DND-41 (cell line): ENCODE data around the gene CLDN9.

Experiments
- ATAC-seq: fragments of 200-7000 bp; cut with Tn5 transposase; 3 replicates; pipeline ENCODE4 v1.9.1; 2021; ENCODE audit warnings: low read depth; ENCODE audit not compliant: insufficient read depth
- DNase-seq: peaks from one replicate; pipeline ENCODE4 v3.0.0-alpha.2; 2020
- H2AFZ ChIP-seq: 2 replicates; pipeline ENCODE4 v1.6.0; 2012; ENCODE audit warnings: low read depth, low read length
- H3K27ac ChIP-seq: 2 replicates; pipeline ENCODE4 v1.5.1; 2012; ENCODE audit warnings: low read length, inconsistent platforms
- H3K27me3 ChIP-seq: fragments of 200-600 bp; sonication (generic); 2 replicates; pipeline ENCODE4 v1.6.0; 2012; ENCODE audit warnings: low read length, mild to moderate bottlenecking, inconsistent platforms; ENCODE audit not compliant: insufficient read depth, poor library complexity
- H3K36me3 ChIP-seq: 2 replicates; pipeline ENCODE4 v1.5.1; 2012; ENCODE audit warnings: low read length, inconsistent platforms; ENCODE audit not compliant: insufficient read depth
- H3K4me1 ChIP-seq: 2 replicates; pipeline ENCODE4 v1.5.1; 2012; ENCODE audit warnings: mild to moderate bottlenecking, low read length; ENCODE audit not compliant: insufficient read depth
- H3K4me2 ChIP-seq: 2 replicates; pipeline ENCODE4 v1.6.0; 2012; ENCODE audit warnings: mild to moderate bottlenecking, moderate library complexity, low read length, inconsistent platforms; ENCODE audit not compliant: insufficient read depth
- H3K4me3 ChIP-seq, 2 experiments: fragments of 200-600 bp in 1 of 2; shearing (Covaris generic) in 1 of 2; 2 replicates each; pipeline ENCODE4 v1.5.1; 2012 to 2016; ENCODE audit warnings: inconsistent platforms in 2 of 2, low read length in 2 of 2, mild to moderate bottlenecking in 2 of 2, low read depth in 1 of 2, moderate library complexity in 1 of 2
- H3K79me2 ChIP-seq: 2 replicates; pipeline ENCODE4 v1.6.0; 2012; ENCODE audit warnings: low read length, inconsistent platforms; ENCODE audit not compliant: insufficient read depth
- H3K9ac ChIP-seq: 2 replicates; pipeline ENCODE4 v1.6.0; 2012; ENCODE audit warnings: low read depth, mild to moderate bottlenecking, inconsistent platforms, low read length, moderate library complexity
- H3K9me3 ChIP-seq: 2 replicates; pipeline ENCODE4 v1.5.1; 2012; ENCODE audit warnings: low read length, moderate library complexity, mild to moderate bottlenecking, inconsistent platforms; ENCODE audit not compliant: insufficient read depth, severe bottlenecking
- H4K20me1 ChIP-seq: 2 replicates; pipeline ENCODE4 v1.6.0; 2012; ENCODE audit warnings: low read length; ENCODE audit not compliant: insufficient read depth
- EZH2 ChIP-seq: IDR thresholded peaks from 3 replicates; pipeline ENCODE4 v1.6.1; 2012; ENCODE audit warnings: borderline replicate concordance, low read depth, mild to moderate bottlenecking, moderate library complexity, low read length, inconsistent platforms; ENCODE audit not compliant: severe bottlenecking
- TF ChIP-seq, protein P1 (sequence below): IDR thresholded peaks from 2 replicates; pipeline ENCODE4 v1.5.1; 2012; ENCODE audit warnings: borderline replicate concordance, low read length, moderate library complexity, mild to moderate bottlenecking; ENCODE audit not compliant: poor library complexity, severe bottlenecking; ENCODE audit errors: extremely low read depth

Gene CLDN9

DNA sequence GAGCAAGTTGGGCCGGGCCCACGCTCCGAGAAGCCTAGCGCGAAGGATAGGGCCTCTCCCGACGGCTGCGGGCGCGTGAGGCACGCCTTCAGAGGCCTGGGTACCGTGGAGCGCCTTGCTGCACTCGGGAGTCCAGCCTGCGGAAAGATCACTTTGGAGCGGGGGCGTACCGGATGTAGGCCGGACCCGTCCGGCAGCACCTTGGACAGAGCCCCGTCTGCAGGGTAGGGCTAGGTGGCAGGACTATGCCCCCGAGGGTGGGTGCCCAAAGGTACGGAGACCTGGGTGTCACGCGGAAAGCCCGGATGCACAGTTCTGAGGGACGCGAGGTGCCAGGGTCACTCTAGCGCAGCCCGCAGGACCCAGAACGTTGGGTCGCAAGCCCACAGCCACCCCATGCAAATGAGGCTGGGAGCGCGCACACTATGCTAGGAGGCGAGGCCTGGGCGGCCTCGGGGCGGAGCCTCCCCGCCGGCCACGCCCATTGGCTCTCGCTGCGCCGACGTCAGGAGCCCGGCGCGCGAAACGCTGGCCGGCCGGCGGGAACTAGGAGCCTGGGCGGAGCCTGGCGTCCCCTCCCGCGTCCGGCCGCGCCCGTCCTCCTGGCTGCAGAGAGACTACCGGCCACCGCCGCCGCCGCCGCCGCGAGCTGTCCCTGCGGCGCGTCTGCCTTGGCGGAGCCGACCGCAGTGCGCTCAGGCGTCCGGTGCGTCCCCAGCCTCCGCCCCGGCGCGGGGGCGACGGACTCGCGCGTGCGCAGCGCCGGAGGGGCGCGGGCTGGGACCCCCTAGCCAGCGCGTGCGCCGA lies 43.8 kb upstream of the CLDN9 start, which contains the start of gene PAQR4:
Gene PAQR4 (plus strand): TSS at position 611 of the 807 bp plus-strand sequence. CDS start 327 bp downstream, outside the sequence.
- H3K9me3 ChIP-seq, result no peaks in the 10 kb centered on the region
- peaks cover 10% of the 10 kb centered on the region for H3K27me3 ChIP-seq
- no peak for TF ChIP-seq EZH2
- TF ChIP-seq, protein P1, sequence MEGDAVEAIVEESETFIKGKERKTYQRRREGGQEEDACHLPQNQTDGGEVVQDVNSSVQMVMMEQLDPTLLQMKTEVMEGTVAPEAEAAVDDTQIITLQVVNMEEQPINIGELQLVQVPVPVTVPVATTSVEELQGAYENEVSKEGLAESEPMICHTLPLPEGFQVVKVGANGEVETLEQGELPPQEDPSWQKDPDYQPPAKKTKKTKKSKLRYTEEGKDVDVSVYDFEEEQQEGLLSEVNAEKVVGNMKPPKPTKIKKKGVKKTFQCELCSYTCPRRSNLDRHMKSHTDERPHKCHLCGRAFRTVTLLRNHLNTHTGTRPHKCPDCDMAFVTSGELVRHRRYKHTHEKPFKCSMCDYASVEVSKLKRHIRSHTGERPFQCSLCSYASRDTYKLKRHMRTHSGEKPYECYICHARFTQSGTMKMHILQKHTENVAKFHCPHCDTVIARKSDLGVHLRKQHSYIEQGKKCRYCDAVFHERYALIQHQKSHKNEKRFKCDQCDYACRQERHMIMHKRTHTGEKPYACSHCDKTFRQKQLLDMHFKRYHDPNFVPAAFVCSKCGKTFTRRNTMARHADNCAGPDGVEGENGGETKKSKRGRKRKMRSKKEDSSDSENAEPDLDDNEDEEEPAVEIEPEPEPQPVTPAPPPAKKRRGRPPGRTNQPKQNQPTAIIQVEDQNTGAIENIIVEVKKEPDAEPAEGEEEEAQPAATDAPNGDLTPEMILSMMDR, result no peak
- peak; percentile 72 for ATAC-seq
- DNase-seq, result peak; percentile 86
- H3K36me3 ChIP-seq, result peaks cover 36% of the 10 kb centered on the region
- peak within 1 kb of the TSS; percentile 97 for H3K4me2 ChIP-seq
- peaks cover 46% of the 10 kb centered on the region for H3K4me1 ChIP-seq
- peaks cover 40% of the 10 kb centered on the region for H3K79me2 ChIP-seq
- peak within 1 kb of the TSS; percentile 74 for H2AFZ ChIP-seq
- peak within 1 kb of the TSS; percentile 96 for H3K9ac ChIP-seq
- peak within 1 kb of the TSS; percentile 72 to 79 for H3K4me3 ChIP-seq
- peaks cover 37% of the 10 kb centered on the region for H4K20me1 ChIP-seq
- peak within 1 kb of the TSS; percentile 75 for H3K27ac ChIP-seq

- Histone ChIP-seq H3K27ac (peak overlapping the region; percentile 75), H3K36me3 (peaks cover 45% of the 10 kb centered on the region), H3K79me2 (peaks cover 44% of the 10 kb centered on the region), H2AFZ (peak overlapping the region; percentile 74), H3K27me3 (peaks cover under 1% of the 10 kb centered on the region), H3K4me2 (peak overlapping the region; percentile 97), H3K4me1 (peaks cover 45% of the 10 kb centered on the region), H3K9ac (peak overlapping the region; percentile 96), H3K4me3 (peak overlapping the region; percentile 72 to 79), H4K20me1 (peaks cover 46% of the 10 kb centered on the region), H3K9me3 (no peaks in the 10 kb centered on the region)
- TF ChIP-seq, protein P1, result peak; percentile 72
- TF ChIP-seq EZH2, result no peak
- DNase-seq, result peak; percentile 88
- ATAC-seq, result peak; percentile 76
These were observed 42.9 kb upstream of the CLDN9 start for GRCh38 chr16:2969545-2970521.

GRCh38 chr16:2970563-2970962 lies 42.2 kb upstream of the CLDN9 start:
- peaks cover 50% of the 10 kb centered on the region for H3K79me2 ChIP-seq
- H3K4me3 ChIP-seq, result peak overlapping the region; percentile 72 to 79; a peak in 3 of 4 replicates
- H3K36me3 ChIP-seq, result peaks cover 52% of the 10 kb centered on the region
- ATAC-seq (no peak), DNase-seq (no peak)
- H3K4me2 ChIP-seq, result peak overlapping the region; percentile 97
- H3K9me3 ChIP-seq, result no peaks in the 10 kb centered on the region
- TF ChIP-seq, protein P1, result no peak
- no peak for TF ChIP-seq EZH2
- H3K4me1 ChIP-seq, result peaks cover 47% of the 10 kb centered on the region
- no peak overlapping the region for H2AFZ ChIP-seq
- H3K9ac ChIP-seq, result peak overlapping the region; percentile 96
- no peaks in the 10 kb centered on the region for H3K27me3 ChIP-seq
- H4K20me1 ChIP-seq, result peaks cover 53% of the 10 kb centered on the region
- H3K27ac ChIP-seq, result peak overlapping the region; percentile 75
